Esophagus squamous epithelium (tissue), 4 donors: Measurements from ENCODE around the gene SHKBP1.

Source experiments
- POLR2A ChIP-seq, 4 donors: fragments of 450-650 bp; IDR thresholded peaks; one replicate each; pipeline ENCODE4 v1.6.1; 2017; ENCODE audit warnings: antibody characterized with exemption in 4 of 4, mild to moderate bottlenecking in 4 of 4, moderate library complexity in 3 of 4
- TF ChIP-seq, protein P1 (sequence below), 6 experiments: fragments of 450-650 bp in 4 of 6; fragments of 200-600 bp in 2 of 6; sonication (generic) in 2 of 6; IDR thresholded peaks; one replicate each; pipeline ENCODE4 v1.5.1; 2016 to 2019; ENCODE audit warnings: antibody characterized with exemption in 6 of 6, mild to moderate bottlenecking in 4 of 6, moderate library complexity in 4 of 6

DNA sequence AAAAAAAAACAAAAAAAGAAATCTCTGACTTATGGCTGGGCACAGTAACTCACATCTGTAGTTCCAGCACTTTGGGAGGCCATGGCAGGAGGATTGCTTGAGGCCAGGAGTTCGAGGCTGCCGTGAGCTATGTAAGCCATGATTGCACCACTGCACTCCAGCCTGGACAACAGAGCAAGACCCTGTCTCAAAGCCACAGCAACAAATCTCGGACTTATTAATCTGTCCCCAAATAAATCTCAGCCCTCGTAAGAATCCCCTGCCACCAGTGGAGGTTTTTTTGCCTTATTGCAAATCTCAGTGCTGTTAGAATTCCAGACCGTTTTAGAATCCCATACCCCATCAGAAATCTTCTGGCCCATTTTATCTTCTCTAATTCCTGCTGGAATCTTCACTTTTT, 4.9 kb downstream of the SHKBP1 start:
- TF ChIP-seq, protein P1, sequence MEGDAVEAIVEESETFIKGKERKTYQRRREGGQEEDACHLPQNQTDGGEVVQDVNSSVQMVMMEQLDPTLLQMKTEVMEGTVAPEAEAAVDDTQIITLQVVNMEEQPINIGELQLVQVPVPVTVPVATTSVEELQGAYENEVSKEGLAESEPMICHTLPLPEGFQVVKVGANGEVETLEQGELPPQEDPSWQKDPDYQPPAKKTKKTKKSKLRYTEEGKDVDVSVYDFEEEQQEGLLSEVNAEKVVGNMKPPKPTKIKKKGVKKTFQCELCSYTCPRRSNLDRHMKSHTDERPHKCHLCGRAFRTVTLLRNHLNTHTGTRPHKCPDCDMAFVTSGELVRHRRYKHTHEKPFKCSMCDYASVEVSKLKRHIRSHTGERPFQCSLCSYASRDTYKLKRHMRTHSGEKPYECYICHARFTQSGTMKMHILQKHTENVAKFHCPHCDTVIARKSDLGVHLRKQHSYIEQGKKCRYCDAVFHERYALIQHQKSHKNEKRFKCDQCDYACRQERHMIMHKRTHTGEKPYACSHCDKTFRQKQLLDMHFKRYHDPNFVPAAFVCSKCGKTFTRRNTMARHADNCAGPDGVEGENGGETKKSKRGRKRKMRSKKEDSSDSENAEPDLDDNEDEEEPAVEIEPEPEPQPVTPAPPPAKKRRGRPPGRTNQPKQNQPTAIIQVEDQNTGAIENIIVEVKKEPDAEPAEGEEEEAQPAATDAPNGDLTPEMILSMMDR (IDR thresholded peaks at IDR 0.05) = no peak
- no peak for TF ChIP-seq POLR2A (IDR thresholded peaks at IDR 0.05)
